Activated T-cell treated with anti-CD3 and anti-CD28 coated beads, Interleukin-2, amount 50 U/mL, for 48 hours (primary cell): ENCODE results near the gene KRCC1.
"Not testable (repeated sequence)": the region's sequence is repeated elsewhere in the genome, so short reads cannot be mapped to it uniquely, and the experiment has no call there.

Experiments
- DNase-seq, 2 experiments: peaks; one replicate each; pipeline ENCODE4 v3.0.0-alpha.2; 2020

The KRCC1 gene

DNA sequence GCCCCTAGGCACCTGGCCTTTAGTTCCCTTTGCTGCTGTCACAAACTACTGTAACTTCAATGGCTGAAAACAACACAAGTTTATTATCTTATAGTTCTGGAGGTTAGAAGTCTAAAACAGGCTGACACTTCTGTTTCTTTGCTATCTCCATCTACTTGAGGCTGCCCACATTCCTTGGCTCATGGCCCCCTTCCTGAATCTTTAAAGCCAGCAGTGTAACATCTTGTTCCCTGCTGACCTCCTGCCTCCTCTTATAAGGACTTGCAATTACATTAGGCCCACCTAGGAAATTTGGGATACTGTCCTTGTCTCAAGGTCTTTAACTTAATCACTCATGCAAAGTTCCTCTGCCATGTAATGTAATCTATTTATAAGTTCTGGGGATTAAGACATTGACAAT lies 18.6 kb upstream of the KRCC1 start:
- DNase-seq, result no peak

DNA sequence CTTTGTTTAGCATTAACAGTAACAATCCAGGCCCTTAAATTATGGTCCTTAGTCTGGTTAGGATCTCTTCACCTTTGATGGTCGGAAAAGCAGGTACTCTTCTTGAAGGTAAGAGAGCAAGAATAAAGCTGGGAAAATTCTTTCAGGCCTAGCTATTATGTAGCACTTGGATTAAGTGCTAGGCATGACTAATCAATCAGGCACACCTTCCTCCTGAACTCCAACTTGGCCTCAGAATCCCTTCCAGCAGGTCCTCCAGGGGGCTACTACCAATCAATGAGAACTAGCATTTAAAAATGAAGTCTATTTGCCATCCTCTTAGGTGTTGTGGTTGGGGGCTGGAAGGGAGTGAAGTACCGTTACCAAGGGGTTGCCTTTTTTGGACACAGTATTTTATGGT lies 15.8 kb upstream of the KRCC1 start:
- DNase-seq, result no peak

DNA sequence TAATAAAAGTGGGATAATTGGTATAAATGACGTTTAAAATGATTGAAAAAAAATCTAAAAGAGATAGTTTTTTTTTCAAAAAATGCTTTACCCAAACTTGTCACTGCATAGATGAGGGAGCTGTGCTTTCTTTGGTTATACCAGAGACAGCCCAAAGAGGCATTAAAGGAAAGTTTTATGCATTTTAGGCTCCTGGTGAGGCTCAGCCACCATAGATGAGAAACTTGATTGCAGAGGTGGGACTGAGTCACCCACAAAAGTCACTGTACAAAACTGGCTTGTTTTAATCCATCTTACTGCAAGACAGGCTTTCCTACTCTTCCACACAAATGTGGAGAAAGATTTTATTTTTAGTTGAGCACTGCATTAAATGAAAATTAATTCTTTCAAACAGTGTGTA lies 14.5 kb upstream of the KRCC1 start:
- DNase-seq, result no peak

DNA sequence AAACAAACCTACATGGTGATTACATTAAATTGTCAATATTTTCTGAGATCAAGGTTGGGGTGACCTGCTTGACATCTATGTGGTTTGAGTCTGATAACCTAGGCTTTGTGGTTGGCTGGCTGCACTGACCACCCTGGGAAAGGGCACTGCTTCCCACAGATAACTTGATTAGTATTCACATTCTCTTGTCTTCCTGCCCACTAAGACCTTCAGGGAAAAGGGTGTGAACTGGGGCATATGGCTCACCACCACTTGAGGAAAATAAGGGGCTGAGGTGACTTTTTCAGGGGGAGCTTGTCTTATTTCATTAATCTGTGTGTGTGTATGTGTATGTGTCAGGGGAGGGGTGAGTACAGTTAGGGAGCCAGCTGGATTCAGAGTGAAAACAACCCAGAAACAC lies 13.5 kb upstream of the KRCC1 start:
- DNase-seq, result no peak

DNA sequence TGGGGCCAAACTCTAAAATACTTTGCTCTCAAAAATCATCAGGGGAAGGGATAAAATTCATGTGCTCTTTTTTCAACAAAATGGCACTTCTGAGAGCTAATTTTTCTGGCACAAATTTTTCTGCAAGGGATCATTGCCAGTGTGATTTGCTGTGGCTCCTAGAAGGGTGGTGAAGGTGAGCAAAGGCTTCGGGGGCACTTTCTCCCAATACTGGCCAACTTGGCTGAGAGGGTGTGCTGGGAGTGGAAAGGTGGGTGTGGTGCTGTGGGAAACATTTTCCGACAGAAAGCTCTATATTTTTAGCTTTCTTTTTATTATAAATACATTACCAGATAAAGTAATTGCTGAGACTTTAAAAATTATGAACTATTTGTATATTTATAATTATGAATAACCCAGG lies 12.5 kb upstream of the KRCC1 start:
- no peak for DNase-seq

DNA sequence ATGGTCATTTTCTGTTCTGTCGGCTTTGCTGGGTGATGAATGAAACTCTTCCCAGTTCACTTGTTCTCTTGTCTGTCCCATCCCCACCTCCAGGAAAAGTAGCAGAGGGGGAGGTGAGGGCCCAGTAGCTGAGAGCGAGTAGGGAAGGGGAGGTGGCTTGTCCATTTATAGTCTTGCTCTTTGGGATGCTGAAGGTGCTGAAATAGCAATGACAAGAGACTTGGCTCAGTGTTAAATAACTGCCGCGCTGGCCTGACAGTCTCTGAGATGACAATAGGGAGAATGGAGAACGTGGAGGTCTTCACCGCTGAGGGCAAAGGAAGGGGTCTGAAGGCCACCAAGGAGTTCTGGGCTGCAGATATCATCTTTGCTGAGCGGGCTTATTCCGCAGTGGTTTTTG lies 12.0 kb upstream of the KRCC1 start, which contains the start of gene SMYD1:
Gene SMYD1 (plus strand): TSS at position 228 of the 400 bp plus-strand sequence. CDS start 40 bp downstream, at position 268.
- no peak for DNase-seq

DNA sequence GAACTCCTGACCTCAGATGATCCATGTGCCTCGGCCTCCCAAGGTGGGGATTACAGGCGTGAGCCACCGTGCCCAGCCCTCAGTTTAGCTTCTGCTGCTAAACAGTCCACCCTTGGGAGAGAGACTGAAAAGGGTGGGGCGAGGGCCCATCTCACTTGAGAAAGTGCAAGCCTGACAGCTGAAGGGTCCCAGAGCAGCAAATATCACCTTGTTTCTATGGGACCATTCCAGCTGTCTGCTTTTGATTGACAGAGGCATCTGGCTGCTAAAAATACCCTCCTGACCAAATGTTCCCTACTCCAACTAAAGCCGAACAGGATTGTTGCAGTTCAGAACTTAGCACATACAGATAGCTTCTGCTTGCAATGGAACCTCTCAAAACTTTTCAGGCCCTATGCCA lies 11.6 kb upstream of the KRCC1 start:
- DNase-seq, result no peak

DNA sequence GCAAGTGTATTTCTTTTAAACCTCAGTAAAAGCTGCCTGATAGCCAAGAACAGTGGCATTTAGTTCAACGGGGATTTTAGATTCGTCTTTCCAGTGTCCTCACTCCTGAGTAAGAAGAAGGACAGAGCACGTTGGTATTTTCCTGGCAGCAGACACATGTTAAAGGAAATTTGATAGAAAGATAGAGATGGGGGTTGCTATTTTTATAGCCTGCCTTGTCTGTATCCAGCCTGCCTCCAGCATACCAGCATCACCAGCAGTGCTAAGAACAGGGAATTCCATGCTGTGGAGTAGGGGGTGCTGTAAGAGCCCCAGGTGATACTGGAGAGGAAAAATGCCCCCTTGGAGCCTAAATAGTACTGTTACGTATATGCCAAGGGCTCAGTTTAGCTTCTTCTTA lies 11.0 kb upstream of the KRCC1 start:
- DNase-seq, result no peak

DNA sequence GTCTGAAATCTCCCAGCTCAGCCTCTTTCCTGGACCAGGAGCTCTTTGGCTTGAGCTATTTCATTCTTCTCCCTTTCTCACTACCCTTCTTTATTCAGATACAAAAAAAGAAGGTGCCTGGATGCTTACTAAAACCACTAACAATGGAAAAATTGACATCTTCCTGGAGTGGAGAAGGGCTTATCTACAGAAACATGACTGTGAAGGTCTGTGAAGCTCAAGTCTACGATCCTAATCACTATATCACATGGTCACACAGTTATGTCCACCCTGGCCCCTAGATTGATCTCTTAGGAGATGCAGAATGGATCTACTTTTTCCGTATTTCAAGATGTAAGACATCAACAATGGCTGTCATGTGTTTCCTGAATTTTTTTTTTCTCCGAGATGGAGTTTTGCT lies 5.7 kb upstream of the KRCC1 start:
- no peak for DNase-seq

DNA sequence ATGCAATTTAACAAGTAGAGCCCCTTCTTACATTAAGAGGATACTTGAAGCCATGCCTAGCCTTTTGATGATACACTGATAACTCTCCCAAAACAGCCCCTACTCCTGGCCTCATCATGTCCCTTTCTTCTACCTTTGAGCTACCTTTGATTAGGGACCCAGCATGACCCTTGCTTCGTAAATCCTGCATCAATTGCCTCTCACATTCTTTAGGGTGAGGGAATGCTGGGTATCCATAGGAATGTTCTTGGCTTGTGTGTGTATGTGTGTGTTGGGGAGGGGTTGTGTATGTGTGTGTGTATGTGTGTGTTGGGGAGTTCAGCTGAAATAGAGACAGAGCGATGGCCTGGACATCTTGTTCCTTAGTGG lies 5.3 kb upstream of the KRCC1 start:
- no peak for DNase-seq

DNA sequence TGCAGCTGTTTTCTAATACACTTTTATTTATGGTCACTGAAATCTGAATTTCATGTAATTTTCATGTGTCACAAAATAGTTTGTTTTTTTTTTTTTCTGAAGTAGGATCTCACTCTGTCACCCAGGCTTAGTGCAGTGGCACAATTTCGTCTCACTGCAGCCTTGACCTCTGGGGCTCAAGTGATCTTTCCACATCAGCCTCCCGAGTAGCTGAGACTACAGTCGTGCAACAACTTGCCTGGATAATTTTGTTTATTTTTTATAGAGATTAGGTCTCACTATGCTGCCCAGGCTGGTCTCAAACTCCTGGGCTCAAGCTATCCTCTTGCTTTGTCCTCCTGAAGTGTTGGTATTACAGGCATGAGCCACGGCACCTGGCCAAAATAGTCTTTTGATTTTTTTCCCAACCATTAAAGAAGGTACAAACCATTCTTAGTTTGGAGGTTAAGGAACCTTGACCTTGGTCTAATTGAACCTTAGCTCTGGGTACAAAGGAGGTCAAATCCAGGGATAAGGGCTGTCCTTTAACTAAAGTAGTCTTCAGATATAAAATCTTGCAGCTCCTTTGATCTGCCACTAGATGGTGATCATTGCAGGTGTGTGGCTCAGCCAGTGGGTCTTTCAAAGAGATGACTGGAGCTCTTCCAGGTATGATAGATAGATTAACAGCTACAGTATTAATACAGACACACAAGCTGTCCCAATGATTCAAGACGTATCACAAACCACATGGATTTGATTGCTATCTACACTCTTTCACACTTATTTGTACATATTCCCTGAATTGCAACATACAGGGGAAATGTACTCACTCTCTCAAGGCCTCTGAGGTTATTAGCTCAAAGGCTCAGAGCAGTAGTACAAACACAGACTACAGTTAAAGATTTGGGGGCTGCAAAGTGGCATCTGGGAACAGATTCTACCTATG lies 4.7 kb upstream of the KRCC1 start:
- DNase-seq, result no peak

DNA sequence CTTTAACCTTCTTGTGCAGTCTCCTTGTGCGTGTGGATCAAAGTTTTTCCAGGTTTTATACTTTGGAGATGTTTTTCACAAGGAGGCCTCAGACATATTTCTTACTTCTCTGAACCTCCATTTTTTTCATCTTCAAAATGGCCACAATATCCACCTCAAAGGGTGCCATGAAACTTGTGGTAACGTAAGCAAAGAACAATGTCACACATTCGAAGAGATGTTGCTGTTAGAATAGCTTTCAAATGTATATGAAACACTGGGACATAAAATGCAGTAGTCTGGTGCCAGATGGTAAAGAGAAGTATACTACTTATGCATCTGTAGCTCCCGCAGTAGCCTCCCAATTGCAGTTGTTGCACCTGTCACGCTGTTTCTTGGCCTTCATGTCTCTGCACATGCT lies 2.6 kb upstream of the KRCC1 start:
- no peak for DNase-seq

DNA sequence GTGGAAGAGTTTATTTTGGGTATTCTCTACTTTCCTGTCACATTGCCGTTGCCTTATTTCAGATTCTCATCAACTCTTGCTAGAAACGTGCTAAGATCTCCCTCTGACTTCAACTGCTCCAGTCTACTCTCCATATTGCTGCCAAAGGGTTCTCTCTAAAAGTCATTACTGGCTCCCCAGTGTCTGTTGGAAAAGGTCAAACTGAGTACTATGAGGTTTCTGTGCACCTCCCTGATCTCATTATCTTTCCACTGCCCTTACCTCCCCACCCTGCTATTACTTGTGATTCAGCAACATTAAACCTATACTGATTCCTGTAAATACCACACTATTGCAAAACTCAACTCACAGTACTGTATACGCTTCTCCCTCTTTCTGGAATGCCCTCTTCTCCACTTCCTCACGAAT lies 1.9 kb upstream of the KRCC1 start:
- no peak for DNase-seq

DNA sequence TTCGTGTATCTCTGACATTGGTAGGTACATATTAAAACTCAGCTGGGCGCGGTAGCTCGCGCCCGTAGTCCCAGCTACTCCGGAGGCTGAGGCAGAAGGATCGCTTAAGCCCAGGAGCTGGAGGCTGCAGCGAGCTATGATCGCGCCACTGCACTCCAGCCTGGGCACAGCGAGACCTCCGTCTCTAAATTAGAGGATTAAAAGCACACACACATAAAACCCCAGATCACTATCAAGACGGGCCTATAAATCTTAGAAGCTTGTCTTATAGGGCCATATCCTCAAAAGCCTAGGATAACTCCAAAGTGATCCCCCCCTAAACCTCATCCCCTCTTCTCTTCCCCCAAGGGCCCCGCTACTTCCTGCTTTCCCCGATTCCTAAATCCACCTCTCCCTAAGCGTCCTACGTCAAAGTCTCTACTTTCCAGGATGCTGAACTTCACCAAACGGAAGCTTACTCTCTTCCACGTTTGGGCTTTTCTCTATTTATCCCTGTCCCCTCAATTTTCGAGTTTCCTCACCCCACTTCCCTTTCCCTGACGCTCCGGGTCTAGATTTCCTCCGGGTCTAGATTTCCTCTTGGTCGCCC lies 707 bp downstream of the KRCC1 start:
- DNase-seq, result no peak

DNA sequence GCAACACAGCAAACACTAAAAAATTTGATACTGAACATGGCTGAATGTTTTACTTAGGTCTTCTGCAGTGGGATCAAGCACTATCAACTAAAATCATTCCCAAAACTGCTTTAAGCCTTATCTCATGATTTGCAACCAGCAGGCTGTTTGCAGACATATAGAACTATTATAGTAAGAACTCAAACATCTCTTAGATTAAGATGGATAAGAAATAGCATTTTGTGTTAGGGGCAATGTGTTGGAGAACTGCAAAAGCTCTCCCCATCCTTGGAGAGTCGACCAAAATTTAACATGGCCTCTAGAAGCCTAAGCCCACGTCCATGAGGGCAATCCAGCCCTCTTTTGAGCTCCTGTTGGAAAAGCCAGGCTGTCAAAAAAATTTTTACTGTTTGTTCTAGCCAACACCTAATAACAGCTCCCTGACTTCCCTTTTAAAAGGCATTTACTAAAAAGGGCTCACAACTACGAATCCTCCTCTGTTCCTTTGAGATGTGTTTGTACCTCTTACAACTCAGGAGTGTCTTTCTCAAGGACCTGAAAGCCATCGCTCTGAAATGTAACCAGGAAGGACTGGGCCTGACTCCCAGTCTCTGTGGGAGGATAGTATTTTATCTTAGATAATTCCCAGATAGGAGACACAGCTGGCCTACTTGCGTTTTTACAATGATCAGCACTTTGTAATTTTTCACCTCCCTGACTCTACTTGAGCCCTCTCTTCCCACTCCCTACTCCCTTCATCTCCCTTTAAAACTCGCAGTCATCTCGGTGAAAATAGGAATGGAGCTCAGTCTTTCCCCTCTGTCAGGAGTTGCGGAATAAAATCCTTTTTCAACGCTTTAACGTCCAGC lies 1.4 kb downstream of the KRCC1 start:
- no peak for DNase-seq

DNA sequence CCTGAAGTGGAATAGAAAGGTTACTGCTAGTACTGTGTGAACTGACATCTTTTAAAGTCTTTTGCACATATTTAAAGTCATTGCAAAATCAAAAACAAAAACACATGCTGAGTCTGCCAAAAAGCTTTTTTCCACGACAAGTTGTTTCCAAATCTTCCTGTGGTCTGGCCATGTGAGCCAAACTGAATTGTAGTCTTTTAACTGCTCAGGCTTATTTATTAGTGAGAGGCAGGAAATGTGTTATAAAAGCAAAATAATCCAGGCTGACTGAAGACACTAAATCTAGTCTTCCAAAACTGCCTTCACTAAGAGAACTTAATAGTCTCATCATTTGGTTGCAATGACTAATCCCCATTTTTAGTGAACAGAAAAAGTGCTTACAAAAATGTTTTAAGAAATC lies 2.3 kb downstream of the KRCC1 start:
- DNase-seq, result no peak

DNA sequence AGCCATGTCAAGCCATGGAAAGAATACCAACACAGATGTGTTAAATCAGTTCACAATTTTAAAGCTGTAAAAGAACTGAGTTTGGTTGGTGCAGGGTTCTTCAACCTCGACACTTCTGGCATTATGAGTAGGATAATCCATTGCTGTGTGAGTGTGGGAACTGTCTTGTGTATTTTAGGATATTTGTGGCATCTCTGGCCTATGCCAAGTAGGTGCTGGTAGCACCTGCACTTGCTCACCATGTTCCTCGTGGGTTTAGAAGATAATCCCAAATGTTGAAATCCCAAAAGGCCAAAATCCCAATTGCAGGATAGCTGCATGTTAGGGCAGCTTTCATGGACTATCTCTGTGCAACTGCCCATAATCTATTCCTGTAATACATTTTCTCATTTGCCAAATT lies 3.8 kb downstream of the KRCC1 start:
- DNase-seq, result no peak

DNA sequence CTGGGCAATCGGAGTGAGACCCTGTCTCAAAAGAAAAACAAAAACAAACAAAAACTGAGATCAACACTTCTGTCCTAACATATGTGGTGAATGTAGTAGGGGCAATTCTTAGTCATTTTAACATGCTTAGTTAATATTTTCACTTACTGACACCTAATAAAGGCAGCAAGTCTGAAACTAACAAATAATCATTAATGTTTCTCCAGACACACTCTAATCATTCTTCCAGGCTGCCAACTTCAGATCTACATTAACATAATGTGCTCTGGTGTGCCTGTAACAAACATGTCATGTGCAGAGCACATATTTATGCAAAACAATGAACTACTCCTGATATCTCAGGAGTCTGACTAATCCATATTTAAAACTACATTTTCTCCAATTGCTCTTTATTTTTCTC lies 6.0 kb downstream of the KRCC1 start:
- DNase-seq, result no peak

DNA sequence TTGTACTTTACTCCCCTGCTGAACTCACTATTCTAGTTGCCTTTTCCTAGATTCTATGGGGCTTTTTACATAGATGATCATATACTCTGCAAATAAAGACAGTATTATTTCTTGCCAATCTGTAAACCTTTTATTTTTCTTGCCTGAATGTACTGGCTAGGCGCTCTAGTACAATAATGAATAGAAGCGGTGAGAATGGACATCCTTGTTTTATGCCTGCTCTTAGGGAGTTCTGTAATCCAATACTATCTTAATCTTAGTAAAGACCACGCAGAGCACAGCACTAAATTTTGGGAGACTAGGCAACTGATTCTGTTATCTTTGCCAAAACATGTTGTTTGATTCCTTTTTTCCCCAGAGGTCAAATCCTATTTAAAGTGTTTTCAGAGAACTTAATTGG lies 7.0 kb downstream of the KRCC1 start:
- no peak for DNase-seq

DNA sequence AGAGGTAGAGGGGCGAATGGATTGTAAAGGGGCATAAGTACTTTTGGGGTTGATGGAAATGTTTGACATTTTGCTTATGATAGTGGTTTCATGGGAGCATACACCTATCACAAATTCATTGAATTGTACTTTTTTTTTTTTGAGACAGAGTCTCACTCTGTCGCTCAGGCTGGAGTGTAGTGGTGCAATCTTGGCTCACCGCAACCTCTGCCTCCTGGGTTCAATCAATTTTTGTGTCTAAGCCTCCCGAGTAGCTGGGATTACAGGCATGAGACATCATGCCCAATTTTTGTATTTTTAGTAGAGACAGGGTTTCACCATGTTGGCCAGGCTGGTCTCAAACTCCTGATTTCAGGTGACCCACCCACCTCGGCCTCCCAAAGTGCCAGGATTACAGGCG lies 10.0 kb downstream of the KRCC1 start:
- not testable (repeated sequence) for DNase-seq

DNA sequence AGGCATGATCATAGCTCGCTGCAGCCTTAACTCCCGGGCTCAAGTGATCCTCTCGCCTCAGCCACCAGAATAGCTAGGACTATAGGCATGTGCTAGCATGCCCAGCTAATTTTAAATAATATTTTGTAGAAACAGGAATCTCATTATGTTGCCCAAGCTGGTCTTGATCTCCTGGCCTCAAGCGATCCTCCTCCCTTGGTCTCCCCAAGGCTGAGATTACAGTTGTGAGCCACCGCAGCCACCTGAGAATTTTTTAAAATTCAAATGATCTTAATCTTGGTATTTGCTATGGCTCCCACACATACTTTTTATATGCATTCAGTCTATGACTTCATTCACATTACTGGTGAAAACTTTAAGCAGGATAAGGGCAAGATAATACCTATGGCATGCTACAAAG lies 13.1 kb downstream of the KRCC1 start:
- DNase-seq, result no peak

DNA sequence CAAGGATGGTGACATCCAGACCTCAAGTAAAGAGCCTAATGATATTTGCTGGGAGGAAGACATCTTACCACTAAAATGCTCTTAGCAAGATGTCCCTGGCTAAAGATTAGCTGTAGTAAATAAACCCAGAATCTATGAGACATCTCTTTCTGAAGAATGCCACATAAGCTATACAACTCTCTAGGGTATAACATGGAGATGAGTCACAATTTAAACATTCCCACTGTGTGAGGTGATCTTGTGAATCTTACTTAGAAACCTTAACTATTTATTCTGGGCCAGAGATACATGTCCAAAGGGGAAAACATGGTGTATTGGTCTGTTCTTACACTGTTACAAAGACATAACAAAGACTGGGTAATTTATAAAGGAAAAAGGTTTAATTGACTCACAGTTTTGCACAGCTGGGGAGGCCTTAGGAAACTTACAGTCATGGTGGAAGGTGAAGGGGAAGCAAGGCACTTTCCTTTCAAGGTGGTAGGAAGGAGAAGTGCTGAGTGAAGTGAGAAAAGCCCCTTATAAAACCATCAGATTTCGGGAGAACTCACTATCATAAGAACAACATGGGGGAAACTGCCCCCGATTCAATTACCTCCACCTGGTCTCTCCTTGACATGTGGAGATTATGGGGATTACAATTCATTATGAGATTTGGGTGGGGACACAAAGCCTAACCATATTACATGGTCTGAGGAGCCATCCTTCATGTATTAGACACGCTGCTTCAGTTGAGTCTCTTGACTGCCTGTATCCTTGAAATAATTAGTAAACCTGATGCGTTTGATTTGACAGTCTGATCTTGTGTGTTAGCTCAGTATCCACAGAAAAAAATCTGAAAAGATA lies 17.1 kb downstream of the KRCC1 start:
- no peak for DNase-seq

DNA sequence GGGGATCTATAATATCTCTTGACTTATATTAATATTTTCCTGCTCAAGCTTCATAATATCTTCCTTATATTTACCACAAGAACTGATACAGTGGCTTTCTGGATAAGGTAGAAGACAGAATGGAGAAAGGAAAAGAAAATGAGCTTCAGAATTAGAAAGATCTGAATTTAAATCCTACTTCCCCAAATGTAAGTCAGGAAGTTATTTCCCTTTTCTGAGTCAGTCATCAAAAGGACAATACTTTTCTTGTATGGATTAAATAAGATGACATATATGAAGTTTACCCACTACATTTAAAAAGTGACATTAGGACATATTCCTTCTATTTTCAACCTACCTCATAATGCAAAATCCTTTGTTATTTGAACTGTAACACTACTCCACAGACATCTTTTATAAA lies 19.0 kb downstream of the KRCC1 start:
- no peak for DNase-seq
